Measurements from ENCODE around the gene LOXL4.

DNA sequence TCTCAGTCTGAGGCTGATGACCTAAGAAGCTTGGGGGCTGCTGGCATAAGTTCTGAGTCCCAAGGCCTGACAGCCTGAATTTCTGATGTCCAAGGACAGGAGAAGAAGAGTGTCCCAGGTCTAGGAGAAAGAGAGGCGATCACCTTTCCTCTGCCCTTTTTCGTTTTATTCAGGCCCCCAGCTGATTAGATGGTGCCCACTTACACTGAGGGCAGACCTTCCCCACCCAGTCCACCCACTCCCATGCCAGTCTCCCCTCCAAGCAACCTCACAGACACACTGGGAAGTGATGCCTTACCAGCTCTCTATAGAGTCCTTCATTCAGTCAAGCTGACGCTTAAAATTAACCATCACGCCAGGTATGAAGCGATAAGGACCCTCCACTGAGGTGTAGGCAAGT is 19.3 kb upstream of the LOXL4 start:
- TF ChIP-seq, protein P1, sequence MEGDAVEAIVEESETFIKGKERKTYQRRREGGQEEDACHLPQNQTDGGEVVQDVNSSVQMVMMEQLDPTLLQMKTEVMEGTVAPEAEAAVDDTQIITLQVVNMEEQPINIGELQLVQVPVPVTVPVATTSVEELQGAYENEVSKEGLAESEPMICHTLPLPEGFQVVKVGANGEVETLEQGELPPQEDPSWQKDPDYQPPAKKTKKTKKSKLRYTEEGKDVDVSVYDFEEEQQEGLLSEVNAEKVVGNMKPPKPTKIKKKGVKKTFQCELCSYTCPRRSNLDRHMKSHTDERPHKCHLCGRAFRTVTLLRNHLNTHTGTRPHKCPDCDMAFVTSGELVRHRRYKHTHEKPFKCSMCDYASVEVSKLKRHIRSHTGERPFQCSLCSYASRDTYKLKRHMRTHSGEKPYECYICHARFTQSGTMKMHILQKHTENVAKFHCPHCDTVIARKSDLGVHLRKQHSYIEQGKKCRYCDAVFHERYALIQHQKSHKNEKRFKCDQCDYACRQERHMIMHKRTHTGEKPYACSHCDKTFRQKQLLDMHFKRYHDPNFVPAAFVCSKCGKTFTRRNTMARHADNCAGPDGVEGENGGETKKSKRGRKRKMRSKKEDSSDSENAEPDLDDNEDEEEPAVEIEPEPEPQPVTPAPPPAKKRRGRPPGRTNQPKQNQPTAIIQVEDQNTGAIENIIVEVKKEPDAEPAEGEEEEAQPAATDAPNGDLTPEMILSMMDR (IDR thresholded peaks at IDR 0.05) = no peak
- TF ChIP-seq EZH2 (IDR thresholded peaks at IDR 0.05; ENCODE audit: borderline replicate concordance, insufficient read depth, low read depth, low read length, poor library complexity, severe bottlenecking) = no peak

Data from B cell (primary cell).